Breast epithelium (tissue), 4 donors: ENCODE data around the gene BAD. TPM values are rescaled to one million over a fixed set of nuclear protein-coding genes. Genes with fewer than 3 reads are reported as not detected.

Experiments
- DNase-seq, 2 donors: peaks; one replicate each; pipeline ENCODE4 v3.0.0-alpha.2; 2019; ENCODE audit warnings: low spot score in 2 of 2
- H3K27ac ChIP-seq, 2 donors: fragments of 200-600 bp; sonication (generic) in 1 of 2; one replicate each; pipeline ENCODE4 v1.5.1; 2016 to 2019; ENCODE audit warnings: mild to moderate bottlenecking in 1 of 2
- H3K27me3 ChIP-seq, 2 donors: fragments of 200-600 bp; sonication (generic) in 1 of 2; one replicate each; pipeline versions ENCODE4 v1.5.1 to v1.6.0; 2017 to 2019; ENCODE audit warnings: control low read depth in 1 of 2, mild to moderate bottlenecking in 1 of 2
- H3K36me3 ChIP-seq: fragments of 200-600 bp; one replicate; pipeline ENCODE4 v1.5.1; 2019
- H3K4me1 ChIP-seq, 2 donors: fragments of 200-600 bp; sonication (generic); one replicate each; pipeline ENCODE4 v1.5.1; 2016 to 2019; ENCODE audit warnings: control low read depth in 1 of 2
- H3K4me3 ChIP-seq, 3 donors: fragments of 200-600 bp; sonication (generic); 1 replicate in 2 of 3; 2 replicates in 1 of 3; pipeline ENCODE4 v1.5.1; 2016 to 2019; ENCODE audit warnings: mild to moderate bottlenecking in 3 of 3, moderate library complexity in 2 of 3
- H3K9me3 ChIP-seq, 2 donors: fragments of 200-600 bp; sonication (generic) in 1 of 2; one replicate each; pipeline ENCODE4 v1.5.1; 2016 to 2019; ENCODE audit warnings: control low read depth in 1 of 2
- CTCF ChIP-seq, 3 donors: fragments of 450-650 bp; IDR thresholded peaks; one replicate each; pipeline ENCODE4 v1.5.1; 2016 to 2017; ENCODE audit warnings: antibody characterized with exemption in 3 of 3, mild to moderate bottlenecking in 3 of 3, moderate library complexity in 3 of 3
- POLR2A ChIP-seq: fragments of 450-650 bp; IDR thresholded peaks from one replicate; pipeline ENCODE4 v1.6.1; 2016; ENCODE audit warnings: antibody characterized with exemption, mild to moderate bottlenecking, moderate library complexity
- POLR2AphosphoS5 ChIP-seq, 3 donors: sonication (generic); formaldehyde crosslinking; IDR thresholded peaks; one replicate each; pipeline ENCODE4 v1.6.1; 2017; ENCODE audit warnings: antibody characterized with exemption in 3 of 3
- intact Hi-C: fragments of 100-400 bp; cut with DNase I; formaldehyde crosslinking; loops from one replicate; pipeline ENCODE4 v1.15.1; 2023; ENCODE audit warnings: low total_unique reads
- total RNA-seq, 3 donors: library from RNA; depleted of rRNA; stranded (reverse); fragments of >200 nt; gene quantifications; one replicate each; pipeline ENCODE4 v1.1.0, GENCODE V29; 2016

The BAD gene
- total RNA-seq, 3 donors from 2014 or later: 80.3 to 107 (median 87.5) TPM

DNA sequence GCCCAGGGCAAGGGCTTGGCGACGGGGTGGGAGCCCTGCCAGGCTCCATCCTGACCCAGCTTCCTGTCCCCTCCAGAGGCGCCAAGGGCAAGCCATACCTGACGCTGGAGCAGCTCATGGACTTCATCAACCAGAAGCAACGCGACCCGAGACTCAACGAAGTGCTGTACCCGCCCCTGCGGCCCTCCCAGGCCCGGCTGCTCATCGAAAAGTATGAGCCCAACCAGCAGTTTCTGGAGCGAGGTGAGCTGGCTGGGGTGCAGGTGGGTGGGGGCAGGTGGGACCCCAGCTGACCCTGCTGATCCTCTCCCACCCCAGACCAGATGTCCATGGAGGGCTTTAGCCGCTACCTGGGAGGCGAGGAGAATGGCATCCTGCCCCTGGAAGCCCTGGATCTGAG is 28.2 kb downstream of the BAD start:
- Histone ChIP-seq H3K27ac (no peak overlapping the region), H3K27me3 (no peaks in the 10 kb centered on the region), H3K9me3 (no peaks in the 10 kb centered on the region), H3K36me3 (no peaks in the 10 kb centered on the region), H3K4me1 (peaks cover 8 to 9% of the 10 kb centered on the region in 2 donors), H3K4me3 (no peak overlapping the region)
- intact Hi-C loops: no loop called here
- no peak for DNase-seq
- TF ChIP-seq POLR2AphosphoS5 (IDR thresholded peaks at IDR 0.05) (no peak), POLR2A (no peak), CTCF (IDR thresholded peaks at IDR 0.05) (no peak)

DNA sequence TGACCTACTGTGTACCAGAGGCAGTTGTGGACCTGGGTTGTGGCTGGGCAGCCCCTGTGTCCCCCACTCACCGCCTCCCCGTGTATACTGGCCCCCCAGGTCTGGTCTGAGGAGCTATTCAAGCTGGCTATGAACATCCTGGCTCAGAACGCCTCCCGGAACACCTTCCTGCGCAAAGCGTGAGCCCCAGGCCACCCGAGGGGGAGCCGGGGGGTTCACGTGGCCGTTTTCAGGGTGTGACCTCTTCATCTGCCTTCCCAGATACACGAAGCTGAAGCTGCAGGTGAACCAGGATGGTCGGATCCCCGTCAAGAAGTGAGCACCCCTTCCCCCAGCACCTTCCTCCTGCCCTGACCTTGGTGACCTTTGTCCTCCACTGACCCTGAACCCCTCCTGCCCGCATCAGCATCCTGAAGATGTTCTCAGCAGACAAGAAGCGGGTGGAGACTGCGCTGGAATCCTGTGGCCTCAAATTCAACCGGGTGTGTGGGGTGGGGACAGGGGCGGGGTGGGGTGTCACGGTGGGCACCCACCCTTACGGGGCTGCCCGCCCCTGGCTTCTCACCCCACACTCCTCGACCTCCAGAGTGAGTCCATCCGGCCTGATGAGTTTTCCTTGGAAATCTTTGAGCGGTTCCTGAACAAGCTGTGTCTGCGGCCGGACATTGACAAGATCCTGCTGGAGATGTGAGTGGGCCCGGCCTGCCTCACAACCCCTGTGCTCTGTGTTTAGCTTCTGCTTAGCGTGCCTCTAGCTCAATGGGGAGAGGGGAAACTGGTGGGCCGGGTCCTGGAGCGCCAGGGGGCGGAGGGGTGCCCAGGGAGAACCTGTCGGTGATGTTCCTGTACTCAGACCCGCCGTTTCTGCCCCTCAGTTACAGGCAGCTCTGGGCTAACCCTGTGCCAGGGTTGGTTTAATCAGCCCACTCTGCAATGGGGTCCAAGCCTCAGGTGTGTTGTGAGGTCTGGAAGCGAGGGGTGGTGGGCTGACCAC is 29.0 kb downstream of the BAD start:
- no peaks in the 10 kb centered on the region for H3K9me3 ChIP-seq
- no peak for TF ChIP-seq POLR2A
- TF ChIP-seq POLR2AphosphoS5 (IDR thresholded peaks at IDR 0.05): no peak
- TF ChIP-seq CTCF (IDR thresholded peaks at IDR 0.05): no peak
- H3K27ac ChIP-seq: no peak overlapping the region
- no peaks in the 10 kb centered on the region for H3K36me3 ChIP-seq
- H3K27me3 ChIP-seq: no peaks in the 10 kb centered on the region
- DNase-seq: no peak
- no peak overlapping the region for H3K4me3 ChIP-seq
- intact Hi-C loops: no loop called here
- H3K4me1 ChIP-seq: peaks cover 8 to 9% of the 10 kb centered on the region in 2 donors

- Histone ChIP-seq H3K36me3 (no peaks in the 10 kb centered on the region), H3K4me3 (no peak overlapping the region)
- no peak for TF ChIP-seq POLR2A
- TF ChIP-seq CTCF (IDR thresholded peaks at IDR 0.05): no peak
- no peak for TF ChIP-seq POLR2AphosphoS5 (IDR thresholded peaks at IDR 0.05)
Measured at GRCh38 chr11:64254326-64254725, 30.1 kb downstream of the BAD start.

DNA sequence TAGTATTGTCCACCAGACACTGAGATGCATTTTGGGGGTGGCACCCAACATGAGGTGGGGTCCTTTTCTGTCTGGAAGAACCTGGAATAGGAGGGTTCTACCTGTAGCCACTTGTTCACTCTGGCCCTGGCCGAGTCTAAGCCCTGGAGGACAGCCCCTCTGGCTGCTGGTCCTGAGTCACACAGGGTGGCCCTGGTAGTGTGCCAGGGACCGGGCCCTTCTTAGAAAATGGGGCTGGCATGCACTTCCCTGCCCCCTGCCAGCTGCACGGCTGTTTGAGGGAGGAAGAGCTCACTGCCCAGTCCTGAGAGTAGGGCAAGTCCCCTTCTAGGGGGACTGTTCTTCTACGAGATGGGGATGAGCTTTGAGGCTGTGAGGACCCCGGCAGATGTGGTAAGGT is 31.0 kb downstream of the BAD start:
- Histone ChIP-seq H3K36me3 (no peaks in the 10 kb centered on the region), H3K27ac (no peak overlapping the region), H3K4me1 (peaks cover 8 to 9% of the 10 kb centered on the region in 2 donors), H3K27me3 (no peaks in the 10 kb centered on the region), H3K9me3 (no peaks in the 10 kb centered on the region), H3K4me3 (no peak overlapping the region)
- TF ChIP-seq POLR2A (no peak), POLR2AphosphoS5 (IDR thresholded peaks at IDR 0.05) (no peak), CTCF (IDR thresholded peaks at IDR 0.05) (no peak)
- intact Hi-C loops: no loop called here
- no peak for DNase-seq

More at GRCh38 chr11:64254326-64254725, 30.1 kb downstream of the BAD start:
- DNase-seq: no peak
- Histone ChIP-seq H3K4me1 (peaks cover 8 to 9% of the 10 kb centered on the region in 2 donors), H3K27ac (no peak overlapping the region), H3K27me3 (no peaks in the 10 kb centered on the region), H3K9me3 (no peaks in the 10 kb centered on the region)
- intact Hi-C loops: no loop called here

DNA sequence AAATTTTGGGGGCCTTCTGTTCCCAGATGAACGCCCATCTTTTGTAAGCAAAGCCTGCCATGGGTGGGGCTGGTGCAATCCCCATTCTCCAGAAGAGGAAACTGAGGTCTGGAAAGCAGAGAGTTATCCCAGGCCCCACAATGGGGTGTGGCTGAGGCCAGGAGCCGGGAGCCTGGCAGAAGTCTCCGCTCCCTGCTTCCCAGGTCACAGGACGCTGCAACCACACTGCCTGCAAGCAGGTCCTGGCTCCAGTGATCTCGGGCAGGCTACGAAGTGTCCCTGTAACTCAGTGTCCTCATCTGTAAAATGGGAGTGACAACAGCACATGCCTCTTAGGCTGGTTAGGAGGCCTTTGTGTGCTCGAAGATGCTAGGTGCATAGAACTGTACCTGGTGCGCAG is 31.4 kb downstream of the BAD start:
- peak overlapping the region in 1 of 3 donors; percentile 75 for H3K4me3 ChIP-seq
- DNase-seq: no peak
- intact Hi-C loops: no loop called here
- peak overlapping the region in 1 of 2 donors; percentile 57 for H3K27ac ChIP-seq
- no peaks in the 10 kb centered on the region for H3K27me3 ChIP-seq
- no peaks in the 10 kb centered on the region for H3K9me3 ChIP-seq
- H3K36me3 ChIP-seq: no peaks in the 10 kb centered on the region
- TF ChIP-seq POLR2AphosphoS5 (IDR thresholded peaks at IDR 0.05) (no peak), POLR2A (no peak), CTCF (IDR thresholded peaks at IDR 0.05) (no peak)
- H3K4me1 ChIP-seq: peaks cover 8 to 9% of the 10 kb centered on the region in 2 donors
